ENCODE measurements around the gene TMEM42.

Gene TMEM42

GRCh38 chr3:44914936-44915335 is 53.2 kb downstream of the TMEM42 start:
- no peak for DNase-seq

Measured in activated T-cell treated with anti-CD3 and anti-CD28 coated beads for 4 hours (primary cell).